Bronchial epithelial cell (primary cell): ENCODE measurements around the gene SEC16A. TPM values are rescaled to one million over a fixed set of nuclear protein-coding genes. Genes with fewer than 3 reads are reported as not detected.

Source experiments
- DNase-seq: peaks from one replicate; pipeline ENCODE4 v3.0.0-alpha.2; 2010; ENCODE audit warnings: low read depth
- FAIRE-seq: peaks from 2 replicates; lab custom pipeline; 2011; peaks lifted over from hg19 to GRCh38; lab: Jason Lieb, UNC
- H3K27me3 ChIP-seq: 2 replicates; pipeline ENCODE4 v1.5.1; 2011; ENCODE audit warnings: low read length; ENCODE audit not compliant: control insufficient read depth, insufficient read depth
- H3K36me3 ChIP-seq: 2 replicates; pipeline ENCODE4 v1.5.1; 2011; ENCODE audit warnings: low read length; ENCODE audit not compliant: control insufficient read depth, insufficient read depth
- H3K4me3 ChIP-seq: 2 replicates; pipeline ENCODE4 v1.5.1; 2011; ENCODE audit warnings: mild to moderate bottlenecking, low read depth, low read length, control low read depth
- CTCF ChIP-seq: IDR thresholded peaks from 2 replicates; pipeline ENCODE4 v1.5.1; 2011; ENCODE audit warnings: mild to moderate bottlenecking, moderate library complexity, low read length, control low read depth, inconsistent platforms; ENCODE audit not compliant: insufficient read depth, severe bottlenecking
- total RNA-seq: library from RNA; depleted of rRNA; stranded (reverse); fragments of >200 nt; gene quantifications from 2 replicates; pipeline ENCODE4 v1.2.1, GENCODE V29; 2014

SEC16A gene
- total RNA-seq, 1 donor from 2014 or later, result 13.7 TPM

- TF ChIP-seq CTCF, result no peak
- no peak overlapping the region for H3K4me3 ChIP-seq
- DNase-seq (no peak), FAIRE-seq (no peak)
- peaks cover 27% of the 10 kb centered on the region for H3K36me3 ChIP-seq
- no peaks in the 10 kb centered on the region for H3K27me3 ChIP-seq
Observed at GRCh38 chr9:136441681-136442245, 41.1 kb downstream of the SEC16A start.

- H3K27me3 ChIP-seq, result no peaks in the 10 kb centered on the region
- no peak for FAIRE-seq
- TF ChIP-seq CTCF, result no peak
Observed at GRCh38 chr9:136441191-136441680, 41.6 kb downstream of the SEC16A start.

GRCh38 chr9:136439481-136440408 is 43.1 kb downstream of the SEC16A start, which contains the start of gene INPP5E:
Gene INPP5E (minus strand): TSS chr9:136439845. CDS start chr9:136439419, 426 bp downstream.
- FAIRE-seq (no peak), DNase-seq (peak; percentile 11)
- Histone ChIP-seq H3K36me3 (peaks cover 19% of the 10 kb centered on the region), H3K4me3 (peak within 1 kb of the TSS; percentile 77), H3K27me3 (no peaks in the 10 kb centered on the region)
- peak; percentile 66 for TF ChIP-seq CTCF

More at GRCh38 chr9:136441191-136441680, 41.6 kb downstream of the SEC16A start:
- H3K4me3 ChIP-seq, result no peak overlapping the region
- peaks cover 26% of the 10 kb centered on the region for H3K36me3 ChIP-seq
- DNase-seq, result no peak

- H3K36me3 ChIP-seq, result peaks cover 15% of the 10 kb centered on the region
- peak overlapping the region; percentile 77 for H3K4me3 ChIP-seq
- peak; percentile 27 for DNase-seq
- no peaks in the 10 kb centered on the region for H3K27me3 ChIP-seq
- FAIRE-seq, result no peak
- no peak for TF ChIP-seq CTCF
Observed at GRCh38 chr9:136438548-136439480, 44.0 kb downstream of the SEC16A start.

GRCh38 chr9:136437839-136438547 is 44.8 kb downstream of the SEC16A start:
- DNase-seq, result peak; percentile 11
- Histone ChIP-seq H3K36me3 (peaks cover 15% of the 10 kb centered on the region), H3K27me3 (no peaks in the 10 kb centered on the region), H3K4me3 (peak overlapping the region; percentile 77)
- TF ChIP-seq CTCF, result no peak
- FAIRE-seq, result no peak
